ENCODE results near the gene C10orf90.

Gene C10orf90

GRCh38 chr10:126689461-126689994, 19.0 kb upstream of the C10orf90 start:
- ChIA-PET CTCF (no interaction called here), POLR2A (no interaction called here)
- TF ChIP-seq ZSCAN4 (tag by site-specific recombination; IDR thresholded peaks at IDR 0.05), result no peak
- no peak for TF ChIP-seq ZNF654 (tag by site-specific recombination; IDR thresholded peaks at IDR 0.05; ENCODE audit: low read depth)
- TF ChIP-seq ZNF426 (tag by site-specific recombination; IDR thresholded peaks at IDR 0.05), result no peak
- TF ChIP-seq ZNF585B (tag by site-specific recombination; IDR thresholded peaks at IDR 0.05), result no peak
- no peak for TF ChIP-seq ZFP41 (tag by site-specific recombination; IDR thresholded peaks at IDR 0.05; ENCODE audit: borderline replicate concordance)
- TF ChIP-seq ZNF670 (tag by site-specific recombination; IDR thresholded peaks at IDR 0.05; ENCODE audit: low read depth), result no peak
- TF ChIP-seq PBX3 (CRISPR knock-in tag; IDR thresholded peaks at IDR 0.05), result no peak
- TF ChIP-seq ZNF157 (tag by site-specific recombination; IDR thresholded peaks at IDR 0.05), result no peak
- TF ChIP-seq ZNF19 (tag by site-specific recombination; IDR thresholded peaks at IDR 0.05; ENCODE audit: low read depth), result no peak
- TF ChIP-seq ZNF768 (tag by site-specific recombination; IDR thresholded peaks at IDR 0.05), result no peak
- TF ChIP-seq ZNF501 (tag by site-specific recombination; IDR thresholded peaks at IDR 0.05), result no peak
- TF ChIP-seq ZSCAN23 (tag by site-specific recombination; IDR thresholded peaks at IDR 0.05), result no peak
- no peak for TF ChIP-seq ZBTB11 (tag by site-specific recombination; conservative IDR thresholded peaks at IDR 0.05; ENCODE audit: low read depth)
- TF ChIP-seq GFI1B (tag by site-specific recombination; IDR thresholded peaks at IDR 0.05), result no peak
- TF ChIP-seq ZBTB49 (tag by site-specific recombination; IDR thresholded peaks at IDR 0.05; ENCODE audit: low read depth), result no peak
- no peak for TF ChIP-seq ZNF626 (tag by site-specific recombination; IDR thresholded peaks at IDR 0.05)
- no peak for TF ChIP-seq ZNF114 (tag by site-specific recombination; IDR thresholded peaks at IDR 0.05)
- no peak for TF ChIP-seq SP3 (tag by site-specific recombination; IDR thresholded peaks at IDR 0.05)
- no peak overlapping the region for H3K4me3 ChIP-seq (ENCODE audit: low read depth, low read length)
- H3K36me3 ChIP-seq (ENCODE audit: control insufficient read depth in 2 of 2, insufficient read depth in 1 of 2, low read length in 2 of 2), result no peaks in the 10 kb centered on the region
- H3K4me1 ChIP-seq (ENCODE audit: control insufficient read depth, insufficient read depth, low read length), result no peaks in the 10 kb centered on the region
- no peaks in the 10 kb centered on the region for H3K9me3 ChIP-seq (ENCODE audit: control insufficient read depth, insufficient read depth, low read depth, low read length)
- no peak overlapping the region for H3K27ac ChIP-seq (ENCODE audit: extremely low read depth, low read depth, low read length)

Measured in HEK293 (cell line).